BLaER1 treated with 17β-estradiol and CSF1 and Interleukin-3, amounts not matched to agents 10 nM and 100 nM (cell line): ENCODE data around the gene CDK12.

Experiments
- H3K27ac ChIP-seq, 11 experiments: shearing (Covaris generic); formaldehyde crosslinking; 2 replicates each; pipeline ENCODE4 v1.8.1; 2022
- H3K27me3 ChIP-seq, 11 experiments: shearing (Covaris generic); formaldehyde crosslinking; 2 replicates each; pipeline ENCODE4 v1.8.1; 2022
- H3K36me3 ChIP-seq, 11 experiments: shearing (Covaris generic); formaldehyde crosslinking; 2 replicates each; pipeline ENCODE4 v1.8.1; 2022
- H3K4me1 ChIP-seq, 10 experiments: shearing (Covaris generic); formaldehyde crosslinking; 2 replicates each; pipeline ENCODE4 v1.8.1; 2022
- H3K4me2 ChIP-seq, 11 experiments: shearing (Covaris generic); formaldehyde crosslinking; 2 replicates each; pipeline ENCODE4 v1.8.1; 2022
- H3K4me3 ChIP-seq, 10 experiments: shearing (Covaris generic); formaldehyde crosslinking; 2 replicates each; pipeline ENCODE4 v1.8.1; 2022
- H3K9ac ChIP-seq, 11 experiments: shearing (Covaris generic); formaldehyde crosslinking; 2 replicates each; pipeline ENCODE4 v1.8.1; 2022
- H3K9me3 ChIP-seq, 11 experiments: shearing (Covaris generic); formaldehyde crosslinking; replicated peaks in 1 of 11; 2 replicates each; pipeline ENCODE4 v1.8.1; 2022
- H4K20me1 ChIP-seq, 11 experiments: shearing (Covaris generic); formaldehyde crosslinking; 2 replicates each; pipeline ENCODE4 v1.8.1; 2022
- Cebpa-rat ChIP-seq, 11 experiments: shearing (Covaris generic); IDR thresholded peaks; 2 replicates each; pipeline ENCODE4 v1.8.1; 2022

Gene CDK12

DNA sequence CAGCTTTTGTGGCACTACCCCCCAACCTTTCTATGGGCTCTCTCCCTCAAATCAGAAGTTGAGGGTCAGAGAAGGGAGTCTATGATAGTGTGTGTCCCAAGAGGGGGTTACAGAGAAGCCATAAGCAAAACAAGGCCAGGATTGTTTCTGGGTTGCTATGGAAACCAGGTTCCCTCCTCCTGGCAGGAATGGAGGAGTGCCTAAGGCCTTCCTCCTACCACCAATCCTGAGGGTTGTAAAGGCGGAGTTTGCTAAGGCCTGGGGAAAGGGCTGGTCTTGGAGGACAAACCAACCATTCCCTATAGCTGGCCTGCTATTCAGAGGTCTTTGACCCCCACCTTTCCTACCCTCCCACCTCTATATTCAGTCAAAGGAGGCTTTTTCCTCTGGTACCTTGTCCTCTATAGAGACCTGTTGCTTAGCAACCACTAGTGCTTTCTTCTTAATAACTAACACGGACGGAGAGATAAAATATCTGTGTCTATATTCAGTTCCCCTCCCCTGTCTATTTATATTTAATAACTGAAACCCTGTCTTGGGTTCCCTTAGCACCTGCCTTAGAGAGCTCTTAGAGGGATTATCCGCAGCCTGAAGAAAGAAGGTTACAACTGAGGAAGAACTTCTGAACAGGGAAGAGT is 103.0 kb downstream of the CDK12 start:
- Histone ChIP-seq H3K36me3 (peaks cover 43 to 74% (median 67%) of the 10 kb centered on the region in 11 experiments), H3K4me2 (peak overlapping the region in 8 of 11 experiments; percentile 72 to 80 (median 78); a peak in 15 of 22 replicates), H3K9me3 (no peaks in the 10 kb centered on the region), H3K27ac (peak overlapping the region in 5 of 11 experiments; percentile 20 to 74 (median 65); a peak in 9 of 22 replicates), H4K20me1 (peaks cover 0 to 33% (median 0%) of the 10 kb centered on the region in 11 experiments; a peak in 8 of 22 replicates), H3K27me3 (no peaks in the 10 kb centered on the region), H3K4me3 (peak overlapping the region in 1 of 10 experiments; percentile 27; a peak in 1 of 20 replicates), H3K9ac (peak overlapping the region in 5 of 11 experiments; percentile 13 to 65 (median 49); a peak in 6 of 22 replicates), H3K4me1 (peaks cover 25 to 37% (median 31%) of the 10 kb centered on the region in 10 experiments)
- TF ChIP-seq Cebpa-rat (IDR thresholded peaks at IDR 0.05) = no peak

DNA sequence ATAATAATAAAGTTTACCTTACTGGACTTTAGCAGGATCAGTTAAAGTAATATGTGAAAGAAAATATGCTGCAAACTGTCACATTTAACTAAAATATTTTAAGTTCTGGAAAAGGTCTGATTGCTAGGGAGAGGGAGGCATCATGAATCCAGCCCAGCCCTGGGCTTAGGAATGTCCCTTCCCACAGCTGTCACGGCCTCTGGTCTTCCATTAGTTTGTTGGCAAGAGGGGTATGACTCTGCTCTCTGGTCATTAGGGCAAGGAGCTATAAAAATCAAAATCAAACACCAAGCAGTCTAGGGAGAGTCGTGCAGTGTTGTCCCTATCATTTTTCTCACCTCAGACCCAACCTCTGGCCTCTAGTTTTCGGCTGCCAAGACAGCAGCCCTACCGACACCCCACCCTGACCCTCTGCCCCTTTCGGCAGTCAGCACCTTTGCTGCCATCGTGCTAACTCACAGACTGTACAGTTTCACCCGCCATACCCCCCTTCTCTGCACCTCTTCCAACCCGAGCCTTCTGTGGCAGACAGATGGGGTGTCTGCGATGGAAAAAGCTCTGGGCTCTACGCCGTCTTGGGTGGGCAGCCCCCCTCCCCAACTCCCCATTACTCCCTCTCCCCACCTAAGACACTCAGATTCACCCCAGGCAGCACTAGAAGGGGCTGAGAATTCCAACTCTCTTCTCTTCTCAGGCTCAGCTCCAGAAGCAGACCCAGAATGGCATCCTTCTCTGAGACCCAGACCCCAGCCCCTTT is 105.0 kb downstream of the CDK12 start:
- H3K4me1 ChIP-seq = peaks cover 25 to 41% (median 35%) of the 10 kb centered on the region in 10 experiments
- H3K4me2 ChIP-seq = no peak overlapping the region
- peaks cover 5 to 13% (median 8%) of the 10 kb centered on the region in 11 experiments; a peak in 15 of 22 replicates for H3K9me3 ChIP-seq
- H3K36me3 ChIP-seq = peaks cover 51 to 75% (median 66%) of the 10 kb centered on the region in 11 experiments
- H3K9ac ChIP-seq = no peak overlapping the region
- TF ChIP-seq Cebpa-rat (IDR thresholded peaks at IDR 0.05) = no peak
- H3K27me3 ChIP-seq = no peaks in the 10 kb centered on the region
- peaks cover 0 to 25% (median 0%) of the 10 kb centered on the region in 11 experiments; a peak in 8 of 22 replicates for H4K20me1 ChIP-seq
- H3K4me3 ChIP-seq = no peak overlapping the region
- H3K27ac ChIP-seq = no peak overlapping the region

DNA sequence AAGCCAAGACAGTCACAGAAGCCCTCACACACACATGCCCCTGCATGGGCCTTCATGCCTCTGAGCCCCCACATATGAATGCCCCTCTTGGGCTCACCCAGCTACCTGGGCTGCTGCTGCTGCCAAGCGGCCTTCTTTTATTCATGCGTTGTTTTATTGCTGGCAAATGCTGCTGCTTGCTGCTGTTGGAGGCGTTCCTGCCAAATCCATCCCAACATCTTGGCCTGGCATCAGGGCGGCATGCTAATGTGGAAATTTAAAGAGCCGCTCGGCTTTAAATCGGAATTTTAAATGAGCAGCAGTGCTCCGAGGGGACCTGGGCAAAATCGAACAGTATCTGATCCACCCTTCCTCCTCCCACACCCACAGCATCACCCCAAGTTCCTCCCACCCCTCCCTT is 107.4 kb downstream of the CDK12 start:
- Histone ChIP-seq H3K36me3 (peaks cover 57 to 78% (median 68%) of the 10 kb centered on the region in 11 experiments), H3K4me2 (peak overlapping the region in 5 of 11 experiments; percentile 24 to 71 (median 45); a peak in 10 of 22 replicates)

DNA sequence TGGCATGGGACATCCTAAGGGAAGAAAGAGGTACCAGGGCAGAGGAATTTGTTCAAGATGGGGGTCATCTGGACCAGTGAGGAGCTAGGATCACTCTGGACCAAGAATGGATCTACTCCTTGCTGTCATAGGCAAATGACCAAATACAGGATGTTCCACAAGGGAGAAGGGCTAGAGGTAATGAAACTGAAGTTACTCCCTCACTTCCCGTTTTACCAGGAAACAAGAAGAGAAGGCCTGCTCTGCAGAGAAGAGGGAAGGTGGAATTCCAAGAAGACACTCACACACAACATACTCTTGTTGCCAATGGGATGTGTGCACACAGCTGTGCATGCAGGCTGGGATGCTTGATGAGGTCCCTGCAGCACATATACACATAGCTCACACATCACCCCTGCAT is 107.8 kb downstream of the CDK12 start:
- peaks cover 6 to 13% (median 10%) of the 10 kb centered on the region in 11 experiments; a peak in 15 of 22 replicates for H3K9me3 ChIP-seq
- H3K9ac ChIP-seq = 0 out of 22 replicates have a peak overlapping the region, but pooled peaks of 1 of the 11 experiments have one; percentile 9
- H4K20me1 ChIP-seq = peaks cover 0 to 24% (median 0%) of the 10 kb centered on the region in 11 experiments; a peak in 8 of 22 replicates
- no peak overlapping the region for H3K27ac ChIP-seq
- H3K4me3 ChIP-seq = no peak overlapping the region
- peak overlapping the region in 5 of 11 experiments; percentile 24 to 71 (median 45); a peak in 10 of 22 replicates for H3K4me2 ChIP-seq
- peaks cover 57 to 78% (median 68%) of the 10 kb centered on the region in 11 experiments for H3K36me3 ChIP-seq
- peaks cover 18 to 31% (median 23%) of the 10 kb centered on the region in 10 experiments for H3K4me1 ChIP-seq
- TF ChIP-seq Cebpa-rat (IDR thresholded peaks at IDR 0.05) = no peak
- no peaks in the 10 kb centered on the region for H3K27me3 ChIP-seq

More for the DNA sequence above, 107.4 kb downstream of the CDK12 start:
- no peaks in the 10 kb centered on the region for H3K27me3 ChIP-seq
- H3K4me3 ChIP-seq = no peak overlapping the region
- no peak for TF ChIP-seq Cebpa-rat (IDR thresholded peaks at IDR 0.05)
- H3K9me3 ChIP-seq = peaks cover 6 to 13% (median 10%) of the 10 kb centered on the region in 11 experiments; a peak in 15 of 22 replicates
- H3K27ac ChIP-seq = no peak overlapping the region
- H4K20me1 ChIP-seq = peaks cover 0 to 24% (median 0%) of the 10 kb centered on the region in 11 experiments; a peak in 8 of 22 replicates
- peaks cover 18 to 31% (median 23%) of the 10 kb centered on the region in 10 experiments for H3K4me1 ChIP-seq
- H3K9ac ChIP-seq = 0 out of 22 replicates have a peak overlapping the region, but pooled peaks of 1 of the 11 experiments have one; percentile 9

DNA sequence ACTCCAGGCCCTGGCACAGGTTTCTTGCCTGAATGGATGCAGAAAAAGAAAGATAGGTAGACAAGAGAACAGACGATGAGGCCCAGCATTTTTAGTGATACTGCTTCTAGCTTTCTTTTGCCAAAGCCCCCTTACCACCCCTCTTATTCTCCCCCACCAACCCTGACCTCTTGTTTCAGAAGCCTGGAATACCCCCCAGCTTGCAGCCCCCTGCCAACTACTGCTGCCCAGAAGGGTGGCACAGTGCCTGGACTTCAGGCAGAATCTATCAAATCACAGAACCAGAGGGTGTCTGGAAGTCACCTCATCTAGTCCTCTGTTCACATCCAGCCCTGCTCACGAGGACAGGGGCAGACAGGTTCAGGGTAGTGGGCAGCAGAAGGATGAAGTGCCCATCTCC is 110.8 kb downstream of the CDK12 start:
- Histone ChIP-seq H3K27me3 (no peaks in the 10 kb centered on the region), H3K9me3 (peaks cover 6 to 13% (median 10%) of the 10 kb centered on the region in 11 experiments; a peak in 15 of 22 replicates), H3K9ac (no peak overlapping the region), H3K27ac (no peak overlapping the region), H3K36me3 (peaks cover 34 to 53% (median 44%) of the 10 kb centered on the region in 11 experiments), H4K20me1 (peaks cover 0 to 24% (median 0%) of the 10 kb centered on the region in 11 experiments; a peak in 7 of 22 replicates), H3K4me2 (no peak overlapping the region), H3K4me3 (no peak overlapping the region), H3K4me1 (peaks cover 25 to 41% (median 31%) of the 10 kb centered on the region in 10 experiments)
- TF ChIP-seq Cebpa-rat (IDR thresholded peaks at IDR 0.05) = no peak

DNA sequence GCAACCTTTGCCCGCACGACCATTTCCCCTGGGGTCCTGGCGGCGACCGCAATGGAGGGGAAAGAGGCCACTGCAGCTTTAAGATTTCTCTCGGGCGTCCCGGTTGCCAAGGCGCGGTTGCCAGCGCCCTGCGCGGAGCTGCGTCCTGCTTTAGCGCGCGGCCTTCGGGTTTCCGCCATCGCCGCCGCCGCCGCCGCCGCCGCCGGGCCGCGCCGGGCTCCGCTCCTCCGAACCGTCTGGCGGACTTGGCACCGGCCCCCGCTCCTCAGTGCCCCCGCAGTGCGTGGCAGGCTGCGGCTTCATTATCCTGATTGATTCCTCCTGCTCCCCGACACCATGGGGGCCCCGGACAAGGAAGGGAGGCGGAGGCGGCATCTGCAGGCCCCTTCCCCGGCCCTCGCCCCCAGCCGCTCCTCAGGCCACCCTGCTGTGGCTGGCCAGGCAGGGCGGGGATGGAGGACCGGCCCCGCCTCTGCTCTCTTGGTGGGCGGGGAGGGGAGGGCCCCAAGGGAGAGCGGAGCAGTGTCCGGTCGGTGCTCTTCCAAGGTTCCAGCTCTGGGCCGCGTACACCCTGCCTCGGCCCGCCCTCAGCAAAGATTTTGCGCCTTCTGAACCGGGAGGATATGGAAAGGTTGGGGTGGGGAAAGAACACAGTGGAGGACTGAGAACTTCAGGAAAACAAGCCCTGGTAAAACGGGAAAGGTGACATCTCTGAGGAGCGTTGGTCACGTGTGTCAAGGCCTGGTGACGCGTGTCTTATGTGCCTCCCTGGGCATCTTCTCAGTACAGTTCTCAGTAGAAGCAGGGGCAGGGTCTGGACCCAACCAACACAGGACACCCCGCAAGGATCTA is 112.4 kb downstream of the CDK12 start:
- H3K4me3 ChIP-seq = peak overlapping the region; percentile 59 to 73 (median 66)
- H3K4me1 ChIP-seq = peaks cover 22 to 37% (median 31%) of the 10 kb centered on the region in 10 experiments
- peaks cover 6 to 13% (median 10%) of the 10 kb centered on the region in 11 experiments; a peak in 15 of 22 replicates for H3K9me3 ChIP-seq
- TF ChIP-seq Cebpa-rat (IDR thresholded peaks at IDR 0.05) = no peak
- peak overlapping the region in 10 of 11 experiments; percentile 38 to 72 (median 50); a peak in 18 of 22 replicates for H3K27ac ChIP-seq
- H3K9ac ChIP-seq = peak overlapping the region; percentile 68 to 83 (median 76)
- H3K27me3 ChIP-seq = no peaks in the 10 kb centered on the region
- H4K20me1 ChIP-seq = peaks cover 0 to 22% (median 0%) of the 10 kb centered on the region in 11 experiments; a peak in 7 of 22 replicates
- peak overlapping the region; percentile 84 to 98 (median 91) for H3K4me2 ChIP-seq
- H3K36me3 ChIP-seq = peaks cover 20 to 37% (median 29%) of the 10 kb centered on the region in 11 experiments

DNA sequence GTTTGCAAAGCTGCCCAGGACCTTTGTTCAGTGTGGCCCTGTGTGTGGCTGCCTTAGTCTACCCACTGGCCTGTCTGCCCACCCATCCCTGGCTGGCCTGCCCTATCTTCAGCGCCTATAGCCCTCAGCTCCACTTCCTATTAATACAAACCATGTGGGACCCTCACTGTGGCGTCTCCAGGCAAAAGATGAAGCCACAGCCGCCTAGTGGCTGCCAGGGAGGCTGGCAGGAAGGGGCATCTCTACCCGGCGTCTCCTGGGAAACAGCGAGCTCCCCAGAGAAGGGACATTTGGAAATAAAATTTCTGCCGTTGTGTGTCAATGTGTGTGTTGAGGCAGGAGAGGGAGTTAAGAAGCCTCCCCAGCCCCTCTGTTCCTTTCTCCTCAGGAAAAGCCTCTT is 114.9 kb downstream of the CDK12 start:
- Histone ChIP-seq H3K9ac (0 out of 22 replicates have a peak overlapping the region, but pooled peaks of 1 of the 11 experiments have one; percentile 20), H3K27ac (no peak overlapping the region), H3K4me2 (peak overlapping the region in 9 of 11 experiments; percentile 22 to 77 (median 58); a peak in 17 of 22 replicates), H3K27me3 (no peaks in the 10 kb centered on the region; a peak in 1 of 22 replicates), H3K36me3 (peaks cover 0 to 12% (median 6%) of the 10 kb centered on the region in 11 experiments; a peak in 17 of 22 replicates), H3K4me3 (no peak overlapping the region), H3K9me3 (peaks cover 0 to 4% (median 3%) of the 10 kb centered on the region in 11 experiments; a peak in 10 of 22 replicates), H3K4me1 (peaks cover 8 to 32% (median 26%) of the 10 kb centered on the region in 10 experiments; a peak in 17 of 20 replicates), H4K20me1 (peaks cover 0 to 7% (median 0%) of the 10 kb centered on the region in 11 experiments; a peak in 1 of 22 replicates)
- no peak for TF ChIP-seq Cebpa-rat (IDR thresholded peaks at IDR 0.05)
